ENCODE measurements around the gene OSTN. TPM values are rescaled to one million over a fixed set of nuclear protein-coding genes. Genes with fewer than 3 reads are reported as not detected.

Gene OSTN
- total RNA-seq, 1 donor from 2014 or later = not detected

DNA sequence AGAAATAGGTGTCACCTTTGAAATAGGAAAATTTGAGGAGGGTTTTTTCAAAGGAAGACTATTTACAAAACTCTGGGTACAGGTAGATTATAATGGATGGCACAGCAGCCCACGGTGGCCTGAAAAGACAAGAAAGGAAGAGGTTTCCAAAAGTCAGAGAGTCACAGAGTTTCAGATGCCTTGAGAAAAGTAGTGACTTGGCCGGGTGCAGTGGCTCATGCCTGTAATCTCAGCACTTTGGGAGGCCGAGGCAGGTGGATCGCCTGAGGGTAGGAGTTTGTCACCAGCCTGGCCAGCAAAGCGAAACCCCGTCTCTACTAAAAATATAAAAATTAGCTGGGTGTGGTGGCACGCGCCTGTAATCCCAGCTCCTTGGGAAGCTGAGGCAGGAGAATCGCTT, 35.2 kb downstream of the OSTN start:
- H3K36me3 ChIP-seq = no peaks in the 10 kb centered on the region
- TF ChIP-seq, protein P1, sequence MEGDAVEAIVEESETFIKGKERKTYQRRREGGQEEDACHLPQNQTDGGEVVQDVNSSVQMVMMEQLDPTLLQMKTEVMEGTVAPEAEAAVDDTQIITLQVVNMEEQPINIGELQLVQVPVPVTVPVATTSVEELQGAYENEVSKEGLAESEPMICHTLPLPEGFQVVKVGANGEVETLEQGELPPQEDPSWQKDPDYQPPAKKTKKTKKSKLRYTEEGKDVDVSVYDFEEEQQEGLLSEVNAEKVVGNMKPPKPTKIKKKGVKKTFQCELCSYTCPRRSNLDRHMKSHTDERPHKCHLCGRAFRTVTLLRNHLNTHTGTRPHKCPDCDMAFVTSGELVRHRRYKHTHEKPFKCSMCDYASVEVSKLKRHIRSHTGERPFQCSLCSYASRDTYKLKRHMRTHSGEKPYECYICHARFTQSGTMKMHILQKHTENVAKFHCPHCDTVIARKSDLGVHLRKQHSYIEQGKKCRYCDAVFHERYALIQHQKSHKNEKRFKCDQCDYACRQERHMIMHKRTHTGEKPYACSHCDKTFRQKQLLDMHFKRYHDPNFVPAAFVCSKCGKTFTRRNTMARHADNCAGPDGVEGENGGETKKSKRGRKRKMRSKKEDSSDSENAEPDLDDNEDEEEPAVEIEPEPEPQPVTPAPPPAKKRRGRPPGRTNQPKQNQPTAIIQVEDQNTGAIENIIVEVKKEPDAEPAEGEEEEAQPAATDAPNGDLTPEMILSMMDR (IDR thresholded peaks at IDR 0.05) = no peak

DNA sequence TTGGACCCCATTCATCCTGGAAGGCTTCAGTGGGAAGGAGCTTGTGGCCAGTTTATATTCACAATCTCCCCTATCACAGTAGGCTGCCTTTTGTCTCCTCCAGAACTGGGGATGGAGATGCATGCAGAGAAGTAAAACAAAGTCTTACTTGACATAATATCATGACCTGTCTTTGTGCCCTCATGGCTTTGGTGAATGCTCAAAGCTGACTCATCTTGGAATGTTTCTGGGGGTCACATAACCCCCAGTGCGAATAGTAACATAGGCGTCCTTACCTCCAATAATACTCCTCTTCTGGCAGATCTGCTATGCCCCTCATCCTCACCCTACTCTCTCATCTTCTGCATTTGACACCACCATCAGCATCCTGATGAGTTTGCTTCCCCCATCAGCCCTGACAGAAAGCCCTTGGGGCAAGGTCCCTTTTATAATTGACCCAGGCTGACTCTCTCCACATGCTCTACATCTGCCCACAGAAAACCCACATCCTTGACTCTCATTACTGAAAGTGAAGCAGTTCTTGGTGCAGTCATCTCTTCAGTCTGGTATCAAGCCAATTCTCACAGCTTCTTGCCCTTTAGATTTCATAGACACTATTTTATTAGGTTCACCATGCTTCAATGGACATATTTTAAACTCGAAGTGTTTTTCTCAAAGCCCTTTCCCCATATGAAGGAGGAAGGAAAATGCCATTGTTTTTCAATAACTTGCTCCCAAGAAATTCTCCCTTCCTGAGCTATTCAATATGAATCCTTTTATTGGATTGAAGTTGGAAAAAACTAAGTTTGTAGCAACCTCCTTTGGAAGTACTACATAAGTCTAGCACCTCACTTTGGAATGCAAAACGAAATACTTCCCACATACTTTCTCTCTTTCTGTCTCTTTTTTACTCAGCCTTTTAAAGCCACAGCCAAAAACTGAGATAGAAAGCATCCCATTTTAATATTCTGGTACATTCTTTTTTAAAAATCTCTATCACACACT, 36.6 kb downstream of the OSTN start:
- H3K27me3 ChIP-seq (ENCODE audit: low read depth) = no peaks in the 10 kb centered on the region
- TF ChIP-seq, protein P1 (IDR thresholded peaks at IDR 0.05) = no peak
- no peaks in the 10 kb centered on the region for H3K9me3 ChIP-seq
- no peak overlapping the region for H3K4me3 ChIP-seq
- DNase-seq = no peak
- no peaks in the 10 kb centered on the region for H3K4me1 ChIP-seq
- intact Hi-C loops (cut with DNase I) = no loop called here
- no peak for ATAC-seq
- H3K27ac ChIP-seq = no peak overlapping the region
- no peaks in the 10 kb centered on the region for H3K36me3 ChIP-seq

More for the DNA sequence above, 35.2 kb downstream of the OSTN start:
- Histone ChIP-seq H3K4me3 (no peak overlapping the region), H3K9me3 (no peaks in the 10 kb centered on the region), H3K27ac (no peak overlapping the region), H3K4me1 (no peaks in the 10 kb centered on the region), H3K27me3 (ENCODE audit: low read depth) (no peaks in the 10 kb centered on the region)
- ATAC-seq (no peak), DNase-seq (no peak)
- intact Hi-C loops (cut with DNase I) = no loop called here

DNA sequence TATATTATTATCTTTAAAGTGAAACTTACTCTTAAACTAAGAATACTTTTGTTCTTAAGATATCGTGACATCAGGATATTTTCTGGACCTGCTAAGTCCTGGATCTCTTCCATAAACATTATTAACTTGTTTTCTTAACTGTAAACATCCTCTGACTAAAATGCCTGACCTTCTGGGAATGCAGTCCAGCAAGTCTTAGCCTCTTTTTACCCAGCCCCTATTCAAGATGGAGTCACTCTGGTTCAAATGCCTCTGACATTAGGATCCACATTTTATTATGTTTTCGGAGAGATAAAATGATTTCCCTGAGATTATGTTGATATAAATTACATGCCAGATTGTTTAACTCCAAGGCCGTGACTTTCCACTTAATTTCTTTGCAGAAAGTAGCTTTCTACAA, 37.6 kb downstream of the OSTN start:
- intact Hi-C loops (cut with DNase I) = no loop called here
- H3K4me3 ChIP-seq = no peak overlapping the region
- TF ChIP-seq, protein P1 (IDR thresholded peaks at IDR 0.05) = no peak
- no peak overlapping the region for H3K27ac ChIP-seq
- H3K4me1 ChIP-seq = no peaks in the 10 kb centered on the region
- no peak for ATAC-seq
- H3K9me3 ChIP-seq = no peaks in the 10 kb centered on the region
- H3K36me3 ChIP-seq = no peaks in the 10 kb centered on the region
- no peaks in the 10 kb centered on the region for H3K27me3 ChIP-seq (ENCODE audit: low read depth)
- DNase-seq = no peak

DNA sequence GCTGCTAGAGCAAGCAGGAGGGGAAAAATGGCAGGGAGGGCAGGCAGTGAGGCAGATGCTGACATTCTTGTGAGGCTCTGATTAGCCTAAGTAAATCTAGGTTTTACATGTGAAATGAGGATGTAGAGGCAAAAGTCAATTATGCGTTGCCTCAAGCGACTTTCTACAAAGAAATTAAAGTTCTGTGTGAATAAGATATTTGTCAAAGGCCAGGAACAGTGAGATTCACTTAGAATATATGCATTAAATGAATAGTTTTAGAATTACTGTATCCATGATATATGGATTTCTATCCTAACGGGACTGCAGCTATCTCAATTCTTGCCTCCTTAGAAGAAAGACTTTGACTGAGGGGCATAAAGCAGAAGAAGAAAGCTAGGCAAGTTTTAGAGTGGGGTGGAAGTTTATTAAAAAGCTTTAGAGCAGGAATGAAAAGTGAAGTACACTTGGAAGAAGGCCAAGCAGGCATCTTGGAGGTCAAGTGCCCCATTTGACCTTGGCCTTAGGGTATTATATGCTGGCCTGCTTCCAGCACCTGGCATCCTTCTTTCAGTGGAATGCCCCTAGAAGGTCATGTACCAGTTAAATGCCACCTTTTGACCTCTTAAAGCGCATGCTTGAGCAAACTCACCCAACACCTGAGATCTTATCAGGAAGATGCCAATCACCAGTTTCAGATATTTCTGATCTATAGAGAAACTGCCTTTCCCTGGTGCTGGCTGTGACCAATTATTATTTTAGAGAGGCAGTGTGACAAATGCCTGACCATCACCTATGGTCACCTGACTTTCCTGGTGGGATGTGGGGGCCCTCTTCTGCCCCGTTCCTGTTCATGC, 38.2 kb downstream of the OSTN start:
- Histone ChIP-seq H3K9me3 (no peaks in the 10 kb centered on the region), H3K36me3 (no peaks in the 10 kb centered on the region), H3K4me1 (no peaks in the 10 kb centered on the region), H3K27ac (no peak overlapping the region), H3K27me3 (ENCODE audit: low read depth) (no peaks in the 10 kb centered on the region), H3K4me3 (no peak overlapping the region)
- DNase-seq = no peak
- ATAC-seq = no peak
- intact Hi-C loops (cut with DNase I) = no loop called here
- TF ChIP-seq, protein P1 (IDR thresholded peaks at IDR 0.05) = no peak

DNA sequence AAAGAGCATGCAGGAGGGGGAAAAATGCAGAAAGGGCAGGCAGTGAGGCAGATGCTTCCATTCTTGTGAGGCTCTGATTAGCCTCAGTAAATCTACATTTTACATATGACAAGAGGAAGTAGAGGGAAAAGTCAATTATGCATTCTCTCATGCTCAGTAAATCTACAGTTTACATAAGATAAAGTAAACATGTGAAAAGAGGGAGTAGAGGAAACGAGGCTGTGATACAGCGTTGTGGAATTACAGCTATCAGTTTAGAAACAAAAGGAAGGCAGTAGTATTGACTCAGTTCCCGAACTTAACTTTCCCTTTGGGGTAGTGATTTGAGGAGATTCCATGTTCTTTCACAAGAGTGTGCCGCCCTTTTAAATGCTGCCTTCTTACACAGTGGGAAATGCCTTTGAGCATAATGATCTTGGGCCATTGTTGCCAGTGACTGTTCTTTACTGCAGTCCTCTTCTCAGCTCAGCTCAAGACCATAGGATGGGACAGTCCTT, 39.3 kb downstream of the OSTN start:
- intact Hi-C loops (cut with DNase I) = no loop called here
- TF ChIP-seq, protein P1 (IDR thresholded peaks at IDR 0.05) = no peak

More for the DNA sequence above, 39.3 kb downstream of the OSTN start:
- DNase-seq (no peak), ATAC-seq (no peak)
- Histone ChIP-seq H3K9me3 (no peaks in the 10 kb centered on the region), H3K27me3 (ENCODE audit: low read depth) (no peaks in the 10 kb centered on the region), H3K36me3 (no peaks in the 10 kb centered on the region), H3K27ac (no peak overlapping the region), H3K4me3 (no peak overlapping the region), H3K4me1 (no peaks in the 10 kb centered on the region)

Data from lower lobe of right lung (tissue), 2 donors.